ENCODE results near the gene TMEM132E. TPM values are rescaled to one million over a fixed set of nuclear protein-coding genes. Genes with fewer than 3 reads are reported as not detected.

Gene TMEM132E
- polyA plus RNA-seq, 2 of the 4 experiments (the other 2 are of a cell fraction) = not detected

DNA sequence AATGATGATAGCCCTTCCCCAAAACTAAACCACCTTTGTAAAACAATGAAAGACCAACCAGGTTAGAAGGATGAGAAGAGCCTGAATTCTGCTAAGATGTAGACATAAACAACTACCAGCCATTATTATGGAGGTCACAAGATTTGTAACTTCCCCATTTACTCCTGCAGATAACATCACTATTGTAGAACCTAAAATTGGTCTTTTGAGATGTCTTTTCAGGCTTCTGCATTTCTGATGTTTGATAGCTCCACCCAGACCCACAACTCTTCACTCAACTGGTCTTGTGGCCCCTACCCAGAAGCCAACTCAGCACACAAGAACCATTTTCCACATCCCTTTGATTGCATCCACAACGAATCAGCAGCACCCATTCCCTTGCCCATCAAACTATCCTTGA lies 100.8 kb downstream of the TMEM132E start:
- ATAC-seq (no peak), FAIRE-seq (peak; percentile 7), DNase-seq (ENCODE audit: low read depth in 1 of 2, low spot score in 1 of 2) (no peak)
- ChIA-PET POLR2A (no interaction called here), CTCF (no interaction called here)
- TF ChIP-seq NPAS2 (CRISPR knock-in tag; IDR thresholded peaks at IDR 0.05; ENCODE audit: borderline replicate concordance) (no peak), HOXB13 (CRISPR knock-in tag; IDR thresholded peaks at IDR 0.05; ENCODE audit: low read depth) (no peak), ZC3H11A (IDR thresholded peaks at IDR 0.05) (no peak), HOXB5 (CRISPR knock-in tag; IDR thresholded peaks at IDR 0.05) (no peak), NR3C1 (IDR thresholded peaks at IDR 0.05) (no peak), CHD2 (IDR thresholded peaks at IDR 0.05; ENCODE audit: low read length, partially characterized antibody) (no peak)
- TF ChIP-seq, protein P1, sequence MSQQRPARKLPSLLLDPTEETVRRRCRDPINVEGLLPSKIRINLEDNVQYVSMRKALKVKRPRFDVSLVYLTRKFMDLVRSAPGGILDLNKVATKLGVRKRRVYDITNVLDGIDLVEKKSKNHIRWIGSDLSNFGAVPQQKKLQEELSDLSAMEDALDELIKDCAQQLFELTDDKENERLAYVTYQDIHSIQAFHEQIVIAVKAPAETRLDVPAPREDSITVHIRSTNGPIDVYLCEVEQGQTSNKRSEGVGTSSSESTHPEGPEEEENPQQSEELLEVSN (IDR thresholded peaks at IDR 0.05; ENCODE audit: borderline replicate concordance, low read depth) = no peak
- TF ChIP-seq, protein P2, sequence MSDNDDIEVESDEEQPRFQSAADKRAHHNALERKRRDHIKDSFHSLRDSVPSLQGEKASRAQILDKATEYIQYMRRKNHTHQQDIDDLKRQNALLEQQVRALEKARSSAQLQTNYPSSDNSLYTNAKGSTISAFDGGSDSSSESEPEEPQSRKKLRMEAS (IDR thresholded peaks at IDR 0.05) = no peak
- TF ChIP-seq, protein P3, sequence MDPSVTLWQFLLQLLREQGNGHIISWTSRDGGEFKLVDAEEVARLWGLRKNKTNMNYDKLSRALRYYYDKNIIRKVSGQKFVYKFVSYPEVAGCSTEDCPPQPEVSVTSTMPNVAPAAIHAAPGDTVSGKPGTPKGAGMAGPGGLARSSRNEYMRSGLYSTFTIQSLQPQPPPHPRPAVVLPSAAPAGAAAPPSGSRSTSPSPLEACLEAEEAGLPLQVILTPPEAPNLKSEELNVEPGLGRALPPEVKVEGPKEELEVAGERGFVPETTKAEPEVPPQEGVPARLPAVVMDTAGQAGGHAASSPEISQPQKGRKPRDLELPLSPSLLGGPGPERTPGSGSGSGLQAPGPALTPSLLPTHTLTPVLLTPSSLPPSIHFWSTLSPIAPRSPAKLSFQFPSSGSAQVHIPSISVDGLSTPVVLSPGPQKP (IDR thresholded peaks at IDR 0.05; ENCODE audit: low read depth, low read length) = no peak
- H3K4me3 ChIP-seq = no peak overlapping the region
- H3K4me2 ChIP-seq = no peak overlapping the region
- no peaks in the 10 kb centered on the region for H3K4me1 ChIP-seq
- H3K27ac ChIP-seq = no peak overlapping the region
- WGBS (ENCODE audit: missing lambda C conversion rate) = 0% methylated on average over 1 of the region's 1 CpG
- no peaks in the 10 kb centered on the region for H3K9me3 ChIP-seq

DNA sequence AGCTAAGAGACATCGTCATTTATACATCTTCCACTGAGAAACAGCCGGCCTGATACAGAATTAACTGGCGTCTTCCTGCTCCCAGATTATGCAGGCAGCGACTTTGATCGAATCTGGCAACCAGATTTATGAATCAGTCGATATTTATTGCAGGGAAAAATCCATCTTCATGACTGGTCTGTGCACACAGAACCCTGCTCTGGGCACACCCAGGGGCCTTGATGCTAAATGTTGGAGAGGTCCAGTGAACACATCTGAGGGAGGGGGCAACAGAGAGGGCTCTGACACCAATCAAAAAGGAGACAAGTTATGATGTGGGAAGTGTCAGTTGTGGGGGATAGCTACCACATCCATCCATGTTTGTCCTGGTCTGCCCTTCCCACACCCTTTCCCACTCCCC lies 102.9 kb downstream of the TMEM132E start:
- DNase-seq (ENCODE audit: low read depth in 1 of 2, low spot score in 1 of 2) (no peak), ATAC-seq (no peak), FAIRE-seq (no peak)
- Histone ChIP-seq H3K4me3 (no peak overlapping the region), H3K4me2 (no peak overlapping the region), H3K27ac (no peak overlapping the region), H3K4me1 (no peaks in the 10 kb centered on the region), H3K9me3 (no peaks in the 10 kb centered on the region)
- TF ChIP-seq CBX8 (IDR thresholded peaks at IDR 0.05) = no peak
- no peak for TF ChIP-seq TP53 (CRISPR knock-in tag; IDR thresholded peaks at IDR 0.05)
- TF ChIP-seq PHF8 (IDR thresholded peaks at IDR 0.05; ENCODE audit: borderline replicate concordance, low read depth) = no peak
- TF ChIP-seq CHD4 (IDR thresholded peaks at IDR 0.05; ENCODE audit: borderline replicate concordance) = no peak
- no peak for TF ChIP-seq CHD2 (IDR thresholded peaks at IDR 0.05; ENCODE audit: low read length, partially characterized antibody)
- TF ChIP-seq CEBPB (IDR thresholded peaks at IDR 0.05) = no peak
- TF ChIP-seq, protein P4, sequence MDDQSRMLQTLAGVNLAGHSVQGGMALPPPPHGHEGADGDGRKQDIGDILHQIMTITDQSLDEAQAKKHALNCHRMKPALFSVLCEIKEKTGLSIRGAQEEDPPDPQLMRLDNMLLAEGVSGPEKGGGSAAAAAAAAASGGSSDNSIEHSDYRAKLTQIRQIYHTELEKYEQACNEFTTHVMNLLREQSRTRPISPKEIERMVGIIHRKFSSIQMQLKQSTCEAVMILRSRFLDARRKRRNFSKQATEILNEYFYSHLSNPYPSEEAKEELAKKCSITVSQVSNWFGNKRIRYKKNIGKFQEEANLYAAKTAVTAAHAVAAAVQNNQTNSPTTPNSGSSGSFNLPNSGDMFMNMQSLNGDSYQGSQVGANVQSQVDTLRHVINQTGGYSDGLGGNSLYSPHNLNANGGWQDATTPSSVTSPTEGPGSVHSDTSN (IDR thresholded peaks at IDR 0.05) = no peak
- no peak for TF ChIP-seq FOSL2 (IDR thresholded peaks at IDR 0.05)
- no peak for TF ChIP-seq FOSL2 (CRISPR knock-in tag; IDR thresholded peaks at IDR 0.05)
- TF ChIP-seq HEYL (CRISPR knock-in tag; IDR thresholded peaks at IDR 0.05) = no peak
- TF ChIP-seq ZC3H11A (IDR thresholded peaks at IDR 0.05) = no peak
- TF ChIP-seq, protein P5, sequence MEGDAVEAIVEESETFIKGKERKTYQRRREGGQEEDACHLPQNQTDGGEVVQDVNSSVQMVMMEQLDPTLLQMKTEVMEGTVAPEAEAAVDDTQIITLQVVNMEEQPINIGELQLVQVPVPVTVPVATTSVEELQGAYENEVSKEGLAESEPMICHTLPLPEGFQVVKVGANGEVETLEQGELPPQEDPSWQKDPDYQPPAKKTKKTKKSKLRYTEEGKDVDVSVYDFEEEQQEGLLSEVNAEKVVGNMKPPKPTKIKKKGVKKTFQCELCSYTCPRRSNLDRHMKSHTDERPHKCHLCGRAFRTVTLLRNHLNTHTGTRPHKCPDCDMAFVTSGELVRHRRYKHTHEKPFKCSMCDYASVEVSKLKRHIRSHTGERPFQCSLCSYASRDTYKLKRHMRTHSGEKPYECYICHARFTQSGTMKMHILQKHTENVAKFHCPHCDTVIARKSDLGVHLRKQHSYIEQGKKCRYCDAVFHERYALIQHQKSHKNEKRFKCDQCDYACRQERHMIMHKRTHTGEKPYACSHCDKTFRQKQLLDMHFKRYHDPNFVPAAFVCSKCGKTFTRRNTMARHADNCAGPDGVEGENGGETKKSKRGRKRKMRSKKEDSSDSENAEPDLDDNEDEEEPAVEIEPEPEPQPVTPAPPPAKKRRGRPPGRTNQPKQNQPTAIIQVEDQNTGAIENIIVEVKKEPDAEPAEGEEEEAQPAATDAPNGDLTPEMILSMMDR (IDR thresholded peaks at IDR 0.05) = no peak
- TF ChIP-seq RCOR1 (IDR thresholded peaks at IDR 0.05; ENCODE audit: low read depth, low read length) = no peak
- TF ChIP-seq SMC3 (IDR thresholded peaks at IDR 0.05) = no peak
- TF ChIP-seq RNF2 (IDR thresholded peaks at IDR 0.05; ENCODE audit: borderline replicate concordance, low read depth) = no peak
- TF ChIP-seq RARB (CRISPR knock-in tag; IDR thresholded peaks at IDR 0.05) = no peak
- WGBS (ENCODE audit: missing lambda C conversion rate) = 0% methylated on average over 6 of the region's 6 CpGs
- POLR2A ChIA-PET = no interaction called here
- CTCF ChIA-PET = interaction anchor here (1.6 kb wide), 1 partner anchor 71 kb away, joined by 3 read pairs; no protein-coding TSS in a partner anchor
